H9 (cell line): ENCODE measurements around the gene CYSTM1. TPM values are rescaled to one million over a fixed set of nuclear protein-coding genes. Genes with fewer than 3 reads are reported as not detected.

ENCODE experiments used
- DNase-seq: peaks from one replicate; pipeline ENCODE4 v3.0.0-alpha.2; 2017
- H2AFZ ChIP-seq: one replicate; pipeline ENCODE4 v1.6.1; 2013; ENCODE audit warnings: mild to moderate bottlenecking, low read length, control low read depth, moderate library complexity
- H2AK5ac ChIP-seq: 2 replicates; pipeline ENCODE4 v1.6.1; 2013; ENCODE audit warnings: low read length, control low read depth, mixed read lengths; ENCODE audit not compliant: insufficient read length
- H2BK120ac ChIP-seq: one replicate; pipeline ENCODE4 v1.6.1; 2013; ENCODE audit warnings: low read depth, mild to moderate bottlenecking, low read length, control low read depth, inconsistent platforms; ENCODE audit not compliant: poor library complexity, severe bottlenecking
- H2BK12ac ChIP-seq: 2 replicates; pipeline ENCODE4 v1.6.1; 2013; ENCODE audit warnings: low read length, control low read depth, mixed read lengths, low read depth; ENCODE audit not compliant: insufficient read length
- H2BK15ac ChIP-seq: 2 replicates; pipeline ENCODE4 v1.6.1; 2013; ENCODE audit warnings: low read depth, low read length, control low read depth
- H2BK20ac ChIP-seq: one replicate; pipeline ENCODE4 v1.6.1; 2013; ENCODE audit warnings: low read depth, mild to moderate bottlenecking, low read length, control low read depth, inconsistent platforms; ENCODE audit not compliant: poor library complexity, severe bottlenecking
- H2BK5ac ChIP-seq: 2 replicates; pipeline ENCODE4 v1.6.1; 2013; ENCODE audit warnings: low read length, control low read depth, mixed read lengths; ENCODE audit not compliant: insufficient read length
- H3K14ac ChIP-seq: 2 replicates; pipeline ENCODE4 v1.6.1; 2013; ENCODE audit warnings: low read length, control low read depth; ENCODE audit not compliant: insufficient read depth
- H3K18ac ChIP-seq: 2 replicates; pipeline ENCODE4 v1.6.1; 2013; ENCODE audit warnings: low read depth, mild to moderate bottlenecking, mixed read lengths, low read length, control low read depth; ENCODE audit not compliant: insufficient read length
- H3K23ac ChIP-seq: 2 replicates; pipeline ENCODE4 v1.6.1; 2013; ENCODE audit warnings: low read length, control low read depth, mixed read lengths, low read depth; ENCODE audit not compliant: insufficient read length
- H3K23me2 ChIP-seq: 2 replicates; pipeline ENCODE4 v1.6.1; 2013; ENCODE audit warnings: low read depth, mild to moderate bottlenecking, mixed read lengths, low read length, control low read depth; ENCODE audit not compliant: insufficient read length, poor library complexity, severe bottlenecking
- H3K27ac ChIP-seq: 2 replicates; pipeline ENCODE4 v1.5.1; 2013; ENCODE audit warnings: low read length, control low read depth, mixed read lengths, low read depth; ENCODE audit not compliant: insufficient read length
- H3K27me3 ChIP-seq: 2 replicates; pipeline ENCODE4 v1.6.1; 2013; ENCODE audit warnings: low read length, control low read depth, inconsistent platforms; ENCODE audit not compliant: insufficient read depth
- H3K4ac ChIP-seq: 2 replicates; pipeline ENCODE4 v1.6.1; 2013; ENCODE audit warnings: low read depth, mild to moderate bottlenecking, control low read depth, inconsistent platforms, low read length, moderate library complexity
- H3K4me1 ChIP-seq: 2 replicates; pipeline ENCODE4 v1.6.1; 2013; ENCODE audit warnings: low read length, control low read depth, inconsistent platforms; ENCODE audit not compliant: insufficient read depth
- H3K4me2 ChIP-seq: 2 replicates; pipeline ENCODE4 v1.6.1; 2013; ENCODE audit warnings: low read length, control low read depth, mixed read lengths; ENCODE audit not compliant: insufficient read length, insufficient read depth
- H3K56ac ChIP-seq: 2 replicates; pipeline ENCODE4 v1.6.1; 2013; ENCODE audit warnings: low read depth, mild to moderate bottlenecking, mixed read lengths, low read length, control low read depth; ENCODE audit not compliant: insufficient read length
- H3K79me1 ChIP-seq: 2 replicates; pipeline ENCODE4 v1.6.1; 2013; ENCODE audit warnings: low read depth, mild to moderate bottlenecking, moderate library complexity, low read length, control low read depth, inconsistent platforms; ENCODE audit not compliant: insufficient read depth, poor library complexity, severe bottlenecking
- H3K79me2 ChIP-seq: 2 replicates; pipeline ENCODE4 v1.6.1; 2013; ENCODE audit warnings: low read length, control low read depth, inconsistent platforms; ENCODE audit not compliant: insufficient read depth
- H3K9ac ChIP-seq: 2 replicates; pipeline ENCODE4 v1.6.1; 2013; ENCODE audit warnings: low read length, control low read depth, mixed read lengths; ENCODE audit not compliant: insufficient read length; ENCODE audit errors: extremely low read depth
- H3K9me3 ChIP-seq: one replicate; pipeline ENCODE4 v1.6.1; 2013; ENCODE audit warnings: low read depth, low read length, inconsistent platforms; ENCODE audit not compliant: control insufficient read depth
- H3T11ph ChIP-seq: one replicate; pipeline ENCODE4 v1.6.1; 2013; ENCODE audit warnings: mild to moderate bottlenecking, low read length, control low read depth, inconsistent platforms
- H4K20me1 ChIP-seq: one replicate; pipeline ENCODE4 v1.6.1; 2013; ENCODE audit not compliant: control insufficient read depth, insufficient read length, insufficient read depth
- H4K5ac ChIP-seq: 2 replicates; pipeline ENCODE4 v1.6.1; 2013; ENCODE audit warnings: low read depth, mild to moderate bottlenecking, mixed read lengths, low read length, control low read depth; ENCODE audit not compliant: insufficient read length
- H4K8ac ChIP-seq: replicated peaks from 2 replicates; pipeline ENCODE4 v1.6.1; 2013; ENCODE audit warnings: low read length, control low read depth, mixed read lengths, low read depth; ENCODE audit not compliant: insufficient read length
- H4K91ac ChIP-seq: 2 replicates; pipeline ENCODE4 v1.6.1; 2013; ENCODE audit warnings: low read depth, mild to moderate bottlenecking, moderate library complexity, mixed read lengths, low read length, control low read depth; ENCODE audit not compliant: insufficient read length
- H3K27ac Mint-ChIP-seq, 3 experiments: 2 replicates in 2 of 3; 3 replicates in 1 of 3; pipeline ENCODE4 v1.8.0; 2020 to 2021; ENCODE audit warnings: mixed read lengths in 3 of 3, mild to moderate bottlenecking in 1 of 3, moderate library complexity in 1 of 3
- H3K27me3 Mint-ChIP-seq: 2 replicates; pipeline ENCODE4 v1.8.0; 2021; ENCODE audit warnings: low read depth, mild to moderate bottlenecking, moderate library complexity, mixed read lengths
- H3K36me3 Mint-ChIP-seq, 3 experiments: 2 replicates in 2 of 3; 3 replicates in 1 of 3; pipeline ENCODE4 v1.8.0; 2020 to 2021; ENCODE audit warnings: low read depth in 3 of 3, mixed read lengths in 3 of 3; ENCODE audit not compliant: insufficient read depth in 1 of 3
- H3K4me1 Mint-ChIP-seq, 2 experiments: 2 replicates each; pipeline ENCODE4 v1.8.0; 2020; ENCODE audit warnings: mixed read lengths in 2 of 2
- H3K4me3 Mint-ChIP-seq, 2 experiments: 2 replicates in 1 of 2; 3 replicates in 1 of 2; pipeline ENCODE4 v1.8.0; 2020 to 2021; ENCODE audit warnings: mild to moderate bottlenecking in 2 of 2, mixed read lengths in 2 of 2, moderate library complexity in 1 of 2
- H3K9me3 Mint-ChIP-seq, 2 experiments: 2 replicates in 1 of 2; 3 replicates in 1 of 2; pipeline ENCODE4 v1.8.0; 2020; ENCODE audit warnings: mild to moderate bottlenecking in 2 of 2, mixed read lengths in 2 of 2, moderate library complexity in 1 of 2
- WGBS: extraction: QIAGEN DNeasy Blood & Tissue Kit; methylation state at CpG from one replicate; pipeline ENCODE4 v1.1.7; 2013; ENCODE audit warnings: missing lambda C conversion rate, low lambda C conversion rate, mixed read lengths; ENCODE audit not compliant: insufficient read length; ENCODE audit errors: extremely low coverage; 5-methylcytosine and 5-hydroxymethylcytosine counted together
- total RNA-seq: library from RNA; stranded (reverse); gene quantifications from 2 replicates; pipeline ENCODE4 v1.2.1, GENCODE V29; 2021
- TF ChIP-seq, protein P1 (sequence below): fragments of 200-600 bp; sonication (generic); conservative IDR thresholded peaks from 3 replicates; pipeline ENCODE4 v1.8.0; 2021; ENCODE audit warnings: antibody characterized with exemption, mild to moderate bottlenecking

Gene CYSTM1
- total RNA-seq, 1 experiment from 2014 or later = 20.6 TPM

DNA sequence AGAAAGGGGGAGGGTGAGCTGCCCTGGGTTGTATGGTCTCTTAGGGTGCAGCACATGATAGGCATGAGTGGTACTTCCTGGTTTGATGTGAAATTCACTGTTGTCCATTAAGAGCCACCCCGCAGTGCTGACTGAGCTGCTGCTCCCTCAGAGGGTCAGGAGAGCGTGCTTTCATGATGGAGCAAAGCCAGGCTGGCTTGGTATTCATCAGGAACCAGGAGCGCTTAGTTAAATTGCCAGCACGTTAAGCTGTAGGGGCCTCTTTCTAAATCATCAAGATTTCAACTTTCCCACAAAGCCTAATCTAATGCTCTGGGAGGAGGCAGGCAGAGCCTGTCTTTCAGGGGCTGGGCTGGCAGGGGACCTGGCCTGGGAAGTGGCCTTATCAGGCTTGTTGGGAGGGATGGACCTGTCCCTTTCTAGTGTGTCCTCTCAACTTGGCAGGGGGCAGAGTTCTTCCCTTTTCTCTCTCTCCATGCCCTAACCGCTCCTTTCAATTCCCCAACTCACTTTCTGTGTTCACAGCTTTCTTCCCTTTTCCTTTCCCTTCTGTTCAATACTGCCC is 7.9 kb downstream of the CYSTM1 start:
- Histone ChIP-seq H3K18ac (no peak overlapping the region), H3K56ac (no peak overlapping the region), H2BK120ac (no peak overlapping the region), H4K8ac (no peak overlapping the region), H3T11ph (no peak overlapping the region), H3K23me2 (no peaks in the 10 kb centered on the region), H3K27ac (no peak overlapping the region), H3K4ac (no peak overlapping the region), H3K9ac (no peak overlapping the region), H2BK5ac (no peak overlapping the region), H2AK5ac (no peak overlapping the region), H3K4me2 (no peak overlapping the region), H4K91ac (no peak overlapping the region), H2BK20ac (no peak overlapping the region), H3K14ac (no peak overlapping the region), H3K23ac (no peak overlapping the region), H2BK12ac (no peak overlapping the region), H4K5ac (no peak overlapping the region), H3K4me1 (no peaks in the 10 kb centered on the region; the same call in 1 of the 2 replicates), H3K27me3 (no peaks in the 10 kb centered on the region), H3K9me3 (no peaks in the 10 kb centered on the region), H2BK15ac (no peak overlapping the region), H3K79me1 (no peaks in the 10 kb centered on the region), H2AFZ (no peak overlapping the region), H3K79me2 (no peaks in the 10 kb centered on the region), H4K20me1 (no peaks in the 10 kb centered on the region)
- TF ChIP-seq, protein P1, sequence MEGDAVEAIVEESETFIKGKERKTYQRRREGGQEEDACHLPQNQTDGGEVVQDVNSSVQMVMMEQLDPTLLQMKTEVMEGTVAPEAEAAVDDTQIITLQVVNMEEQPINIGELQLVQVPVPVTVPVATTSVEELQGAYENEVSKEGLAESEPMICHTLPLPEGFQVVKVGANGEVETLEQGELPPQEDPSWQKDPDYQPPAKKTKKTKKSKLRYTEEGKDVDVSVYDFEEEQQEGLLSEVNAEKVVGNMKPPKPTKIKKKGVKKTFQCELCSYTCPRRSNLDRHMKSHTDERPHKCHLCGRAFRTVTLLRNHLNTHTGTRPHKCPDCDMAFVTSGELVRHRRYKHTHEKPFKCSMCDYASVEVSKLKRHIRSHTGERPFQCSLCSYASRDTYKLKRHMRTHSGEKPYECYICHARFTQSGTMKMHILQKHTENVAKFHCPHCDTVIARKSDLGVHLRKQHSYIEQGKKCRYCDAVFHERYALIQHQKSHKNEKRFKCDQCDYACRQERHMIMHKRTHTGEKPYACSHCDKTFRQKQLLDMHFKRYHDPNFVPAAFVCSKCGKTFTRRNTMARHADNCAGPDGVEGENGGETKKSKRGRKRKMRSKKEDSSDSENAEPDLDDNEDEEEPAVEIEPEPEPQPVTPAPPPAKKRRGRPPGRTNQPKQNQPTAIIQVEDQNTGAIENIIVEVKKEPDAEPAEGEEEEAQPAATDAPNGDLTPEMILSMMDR = no peak
- H3K4me1 Mint-ChIP-seq = peaks cover 13 to 16% of the 10 kb centered on the region in 2 experiments
- H3K36me3 Mint-ChIP-seq = no peaks in the 10 kb centered on the region
- no peaks in the 10 kb centered on the region for H3K27me3 Mint-ChIP-seq
- H3K27ac Mint-ChIP-seq = peak overlapping the region in 1 of 3 experiments; percentile 23; a peak in 1 of 7 replicates
- no peak overlapping the region for H3K4me3 Mint-ChIP-seq
- no peaks in the 10 kb centered on the region; a peak in 1 of 5 replicates for H3K9me3 Mint-ChIP-seq
- DNase-seq = peak; percentile 39
- WGBS = no CpG with 5 or more reads among the region's 5 CpGs
